Measurements from ENCODE around the gene ZBTB43.

GRCh38 chr9:126755317-126755875, 49.4 kb upstream of the ZBTB43 start:
- TF ChIP-seq CTCF (IDR thresholded peaks at IDR 0.05) (no peak), POLR2AphosphoS5 (IDR thresholded peaks at IDR 0.05; ENCODE audit: insufficient read depth in 1 of 2, low read depth in 1 of 2) (no peak)

All from vagina (tissue), 2 donors.